Measurements from ENCODE around the gene COL18A1.

DNA sequence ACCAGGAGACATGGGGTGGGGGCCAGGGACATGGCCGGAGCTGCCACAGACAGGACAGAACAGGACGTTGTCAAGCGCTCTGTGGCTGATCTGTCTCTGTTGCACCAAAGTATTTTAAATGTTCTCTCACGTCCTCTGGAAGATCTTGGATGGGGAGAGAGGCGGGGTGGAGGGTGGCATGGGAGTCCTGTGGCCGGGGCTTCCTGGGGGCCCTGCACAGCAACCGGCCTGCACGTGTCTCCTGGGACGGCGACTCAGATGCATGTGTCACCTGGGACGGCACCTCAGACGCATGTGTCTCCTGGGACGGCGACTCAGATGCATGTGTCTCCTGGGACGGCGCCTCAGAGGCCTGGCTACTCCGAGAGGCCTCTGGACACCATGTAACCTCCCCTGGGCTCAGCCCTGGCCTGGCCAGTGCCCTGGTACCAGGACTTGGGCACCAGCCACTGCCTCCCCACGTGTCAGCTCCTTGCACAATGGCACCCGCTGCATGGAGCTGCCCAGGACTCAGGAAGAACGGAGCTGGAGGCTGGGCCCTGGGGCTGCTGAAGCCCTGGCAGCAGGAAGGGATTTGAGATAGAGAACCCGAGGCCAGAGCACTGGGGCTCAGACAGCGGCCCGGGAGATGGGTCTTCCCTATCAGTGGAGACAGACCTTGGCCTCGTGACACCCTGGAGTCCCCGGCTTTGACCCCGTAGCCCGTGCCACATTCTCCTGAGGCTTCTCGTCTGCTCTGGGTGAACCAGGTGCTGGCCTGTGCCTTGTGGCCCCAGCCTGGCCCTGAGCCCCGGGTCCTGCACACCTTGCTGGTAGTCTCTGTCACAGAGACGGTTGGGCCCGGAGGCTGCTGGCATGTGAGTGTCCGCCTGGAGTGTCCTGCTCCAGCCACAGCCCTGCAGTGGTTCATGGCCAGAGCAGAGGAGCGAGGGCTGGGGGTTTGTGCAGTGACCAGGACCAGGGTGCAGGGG, 152.0 kb downstream of the COL18A1 start:
- TF ChIP-seq, protein P1, sequence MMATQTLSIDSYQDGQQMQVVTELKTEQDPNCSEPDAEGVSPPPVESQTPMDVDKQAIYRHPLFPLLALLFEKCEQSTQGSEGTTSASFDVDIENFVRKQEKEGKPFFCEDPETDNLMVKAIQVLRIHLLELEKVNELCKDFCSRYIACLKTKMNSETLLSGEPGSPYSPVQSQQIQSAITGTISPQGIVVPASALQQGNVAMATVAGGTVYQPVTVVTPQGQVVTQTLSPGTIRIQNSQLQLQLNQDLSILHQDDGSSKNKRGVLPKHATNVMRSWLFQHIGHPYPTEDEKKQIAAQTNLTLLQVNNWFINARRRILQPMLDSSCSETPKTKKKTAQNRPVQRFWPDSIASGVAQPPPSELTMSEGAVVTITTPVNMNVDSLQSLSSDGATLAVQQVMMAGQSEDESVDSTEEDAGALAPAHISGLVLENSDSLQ (IDR thresholded peaks at IDR 0.05), result no peak
- no peak for TF ChIP-seq CTBP1 (IDR thresholded peaks at IDR 0.05; ENCODE audit: borderline replicate concordance)
- no peak for TF ChIP-seq ZNF384 (IDR thresholded peaks at IDR 0.05)
- no peak for TF ChIP-seq NFRKB (IDR thresholded peaks at IDR 0.05)
- no peak for TF ChIP-seq SUZ12 (IDR thresholded peaks at IDR 0.05)
- no peak for TF ChIP-seq BHLHE40 (IDR thresholded peaks at IDR 0.05; ENCODE audit: borderline replicate concordance)
- TF ChIP-seq SP1 (IDR thresholded peaks at IDR 0.05), result no peak
- no peak for TF ChIP-seq ARNT (IDR thresholded peaks at IDR 0.05)
- TF ChIP-seq FOXM1 (IDR thresholded peaks at IDR 0.05; ENCODE audit: borderline replicate concordance), result no peak
- TF ChIP-seq TARDBP (IDR thresholded peaks at IDR 0.05), result no peak
- no peak for TF ChIP-seq ELF4 (IDR thresholded peaks at IDR 0.05)
- TF ChIP-seq HDGF (IDR thresholded peaks at IDR 0.05; ENCODE audit: borderline replicate concordance), result no peak
- no peak for TF ChIP-seq LEF1 (IDR thresholded peaks at IDR 0.05; ENCODE audit: borderline replicate concordance)
- no peak for TF ChIP-seq FOXK2 (IDR thresholded peaks at IDR 0.05)

Data from HEK293T (cell line).